NCI-H774 (cell line): ENCODE results near the gene EHHADH.

ENCODE experiments used
- DNase-seq: peaks from one replicate; lab custom pipeline; 2025; lab: John Stamatoyannopoulos, UW

Gene EHHADH

GRCh38 chr3:185195652-185196051 lies 58.2 kb downstream of the EHHADH start:
- DNase-seq = no peak

DNA sequence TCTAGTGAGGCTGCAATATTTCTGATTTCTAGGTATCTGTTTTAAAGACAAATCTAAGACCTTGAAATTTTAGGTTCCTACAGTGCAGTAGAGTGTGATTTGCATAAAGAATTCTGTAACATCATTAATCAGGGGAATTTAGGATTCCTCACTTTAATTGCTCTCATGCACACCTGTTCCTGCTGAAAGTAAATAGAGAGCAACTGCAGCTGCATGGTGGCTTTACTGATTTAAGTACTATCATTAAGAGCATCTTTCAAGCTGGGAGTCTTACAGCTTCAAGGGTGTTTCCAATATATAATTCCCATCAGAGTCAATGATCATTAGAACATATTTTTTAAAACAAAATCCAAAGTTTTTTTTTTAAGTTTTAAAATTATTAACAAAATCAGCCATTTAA lies 65.0 kb downstream of the EHHADH start:
- peak; percentile 80 for DNase-seq

DNA sequence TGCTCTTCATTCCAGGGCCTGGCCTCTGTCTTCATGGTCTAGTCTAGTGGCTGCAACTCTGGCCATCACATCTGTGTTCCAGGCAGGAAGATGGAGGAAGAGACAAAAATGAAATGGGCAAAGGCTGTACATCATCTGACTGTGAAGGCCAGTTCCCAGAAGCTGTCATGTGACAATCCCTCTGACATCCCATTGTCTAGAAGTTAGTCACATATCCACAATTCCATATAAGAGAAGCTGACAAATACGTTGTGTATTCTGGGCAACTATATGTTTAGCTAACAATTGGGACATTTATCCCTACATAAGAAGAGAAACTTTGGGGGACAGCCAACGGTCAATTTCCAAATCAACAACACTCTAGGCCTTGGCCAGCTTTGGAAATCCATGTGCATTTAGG lies 66.5 kb downstream of the EHHADH start:
- DNase-seq = no peak

GRCh38 chr3:185176750-185177359 lies 77.0 kb downstream of the EHHADH start:
- peak; percentile 31 for DNase-seq

GRCh38 chr3:185175370-185175987 lies 78.4 kb downstream of the EHHADH start:
- no peak for DNase-seq

GRCh38 chr3:185172086-185173049 lies 81.5 kb downstream of the EHHADH start:
- DNase-seq = no peak

DNA sequence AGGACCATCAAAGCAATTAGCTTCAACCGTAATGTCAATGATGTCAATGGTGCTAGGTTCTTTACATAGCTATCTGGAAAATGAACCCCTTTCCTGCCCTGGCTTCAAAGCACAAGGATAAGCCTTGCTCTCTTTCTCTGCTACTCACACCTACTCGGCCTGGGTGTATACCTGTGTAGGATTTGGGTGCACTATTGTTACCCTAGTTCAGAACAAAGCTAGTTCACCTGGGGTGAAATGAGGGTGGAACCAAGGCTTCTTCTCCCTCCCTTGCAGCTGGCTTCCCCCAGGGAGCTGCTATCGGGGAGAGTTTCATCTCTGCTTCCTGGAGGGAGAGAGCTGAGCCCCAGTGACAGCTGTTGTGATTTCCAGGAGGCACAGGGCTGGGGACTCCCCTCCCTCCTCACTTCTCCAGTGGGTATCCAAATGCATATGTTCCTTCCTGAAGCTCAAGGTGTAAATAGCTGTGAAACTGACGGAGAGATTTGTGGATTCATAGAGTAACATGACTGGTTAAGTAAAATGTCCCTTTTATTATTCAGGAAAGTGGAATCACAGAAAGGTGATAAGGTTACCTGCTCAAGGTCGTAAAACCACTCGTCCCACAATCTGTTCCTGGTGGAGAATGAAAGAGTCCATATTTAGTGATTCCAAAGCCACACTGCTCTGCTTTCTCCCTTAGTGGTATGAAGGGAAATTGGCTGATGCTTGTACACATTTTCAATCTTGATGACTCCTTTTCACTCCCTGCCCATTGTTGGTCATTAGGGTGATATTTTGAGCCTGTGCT lies 89.2 kb downstream of the EHHADH start:
- DNase-seq = no peak

GRCh38 chr3:185162634-185163033 lies 91.2 kb downstream of the EHHADH start:
- no peak for DNase-seq

DNA sequence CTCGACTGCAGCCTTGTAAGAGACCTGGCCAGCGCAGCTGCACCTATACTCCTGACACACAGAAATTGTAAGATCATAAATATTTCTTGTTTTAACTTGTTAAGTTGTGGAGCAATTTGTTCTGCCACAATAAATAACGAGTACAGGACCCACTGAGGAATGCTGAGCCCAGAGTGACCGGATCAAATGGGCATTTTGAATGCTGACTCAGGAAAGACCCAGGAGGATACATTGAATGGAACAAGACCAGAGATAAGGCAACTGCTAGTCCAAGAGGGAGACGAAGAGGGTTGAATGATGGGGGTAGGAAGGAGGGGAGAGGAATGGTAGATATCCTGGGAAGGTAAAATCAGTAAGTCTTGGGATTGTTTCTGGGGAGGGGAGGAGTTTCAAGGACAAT lies 92.1 kb downstream of the EHHADH start:
- no peak for DNase-seq

- DNase-seq = no peak
Measured at GRCh38 chr3:185157347-185157746, 96.5 kb downstream of the EHHADH start.

GRCh38 chr3:185155678-185156077 lies 98.2 kb downstream of the EHHADH start:
- no peak for DNase-seq

- DNase-seq = no peak
Measured at GRCh38 chr3:185153861-185154629, 99.8 kb downstream of the EHHADH start.

DNA sequence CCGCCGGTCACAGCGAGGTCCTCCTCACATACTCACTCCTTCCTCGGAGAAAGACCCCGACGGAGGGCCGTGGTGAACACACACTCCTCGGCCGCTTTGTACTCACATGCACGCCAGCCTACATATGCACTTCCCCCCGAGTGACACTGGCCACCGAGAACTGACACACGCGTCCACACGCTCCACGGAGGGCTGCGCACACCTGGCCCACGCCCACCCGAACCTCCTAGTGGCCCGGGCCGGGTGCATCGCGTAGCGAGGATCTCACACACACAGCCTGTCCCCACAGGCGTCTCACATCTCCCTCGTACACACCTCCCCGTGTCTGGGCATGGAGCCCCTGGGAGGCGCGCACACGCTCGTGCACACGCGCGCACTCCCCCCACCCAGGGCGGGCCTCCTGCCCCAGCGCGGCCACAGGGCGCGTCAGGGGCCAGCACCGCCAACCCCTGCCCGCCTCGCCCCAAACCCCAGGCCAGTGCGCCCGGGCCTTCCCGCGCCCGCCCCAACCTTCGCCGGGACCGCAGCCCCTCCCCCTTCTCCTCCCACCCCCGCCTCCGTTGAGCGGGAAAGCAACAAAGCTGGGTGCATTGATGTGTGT lies 100.6 kb downstream of the EHHADH start:
- peak; percentile 50 for DNase-seq

- DNase-seq = peak; percentile 83
Measured at GRCh38 chr3:185152410-185153170, 101.3 kb downstream of the EHHADH start, which contains the start of gene C3orf70. Gene C3orf70 (minus strand): TSS chr3:185153060. CDS start chr3:185152823, 237 bp downstream.

GRCh38 chr3:185151964-185152409 lies 101.9 kb downstream of the EHHADH start:
- no peak for DNase-seq

GRCh38 chr3:185151101-185151963 lies 102.5 kb downstream of the EHHADH start:
- no peak for DNase-seq

DNA sequence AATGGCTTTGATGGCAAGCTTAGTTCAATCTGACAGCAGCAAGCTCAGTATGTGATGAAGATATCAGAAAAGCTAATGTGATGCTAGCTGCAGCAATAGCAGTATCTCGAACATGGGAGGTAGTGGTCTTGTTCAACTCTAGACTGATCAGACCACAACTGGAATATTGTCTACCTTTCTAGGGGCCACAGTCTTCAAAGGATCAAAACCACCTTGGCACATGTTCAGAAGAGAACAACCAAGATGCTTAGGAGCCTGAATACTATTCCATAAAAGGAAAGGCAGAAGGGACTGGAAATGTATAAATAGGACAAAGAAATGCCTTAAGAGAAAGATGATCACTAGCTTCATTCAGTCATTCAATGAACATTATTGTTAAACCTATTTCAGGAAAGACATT lies 103.3 kb downstream of the EHHADH start:
- no peak for DNase-seq

GRCh38 chr3:185149591-185149990 lies 104.3 kb downstream of the EHHADH start:
- no peak for DNase-seq

DNA sequence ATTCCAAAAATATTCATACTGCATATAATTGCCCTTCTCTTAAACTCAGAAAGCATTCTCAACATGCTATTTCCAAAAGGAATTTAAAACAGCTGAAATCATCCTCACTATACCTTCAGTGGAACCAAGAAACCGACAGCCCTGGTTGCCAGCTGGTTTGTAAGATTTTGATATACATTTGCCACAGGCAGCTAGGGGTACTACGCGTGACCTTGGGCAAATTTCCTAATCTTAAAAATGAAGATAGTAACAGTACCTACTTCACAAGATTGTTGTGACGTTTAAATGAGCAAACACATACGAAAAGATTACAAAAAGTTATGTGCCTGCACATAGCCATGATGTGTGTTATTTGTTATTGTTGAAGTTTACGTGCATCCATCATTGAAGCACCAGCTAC lies 108.3 kb downstream of the EHHADH start:
- no peak for DNase-seq
